ENCODE results near the gene KIF19. TPM values are rescaled to one million over a fixed set of nuclear protein-coding genes. Genes with fewer than 3 reads are reported as not detected.
A peak's percentile ranks its signal among the peaks of the same experiment; 100 is the strongest.

The KIF19 gene
- total and polyA plus RNA-seq, 2 donors (not counting 1 experiment from before 2014, with no cell fraction given), result not detected

DNA sequence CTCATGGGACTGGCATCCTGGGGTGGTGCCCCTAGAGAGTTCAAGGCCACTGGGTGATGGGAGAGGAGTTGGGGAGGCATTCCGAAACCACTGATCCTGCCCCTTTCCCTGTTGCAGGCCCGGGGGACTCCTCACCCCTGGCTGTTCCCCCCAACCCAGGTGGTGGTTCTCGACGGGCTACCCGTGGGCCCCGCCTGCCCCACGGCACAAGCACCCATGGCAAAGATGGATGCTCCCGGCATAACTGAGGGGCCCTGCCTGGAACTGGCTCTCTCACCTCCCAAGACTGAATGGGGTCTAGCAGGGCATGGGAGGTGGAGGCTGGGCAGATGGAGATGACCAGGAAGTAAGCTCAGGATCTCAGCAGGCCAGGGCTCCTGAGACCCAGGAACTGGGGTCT is 29.0 kb downstream of the KIF19 start:
- DNase-seq, result no peak
- intact Hi-C loops (cut with micrococcal nuclease), result no loop called here
- Histone ChIP-seq H4K20me1 (ENCODE audit: control insufficient read depth, insufficient read depth, low read length, poor library complexity, severe bottlenecking) (no peaks in the 10 kb centered on the region), H3K36me3 (replicated peaks in 1 of 2; ENCODE audit: control extremely low read depth in 1 of 2, control insufficient read depth in 1 of 2, extremely low read depth in 1 of 2, insufficient read depth in 2 of 2, low read length in 1 of 2) (no peaks in the 10 kb centered on the region), H3K27ac (ENCODE audit: low read length in 2 of 2) (no peak overlapping the region), H3K4me3 (ENCODE audit: control extremely low read depth in 1 of 5, extremely low read depth in 1 of 5, insufficient read depth in 1 of 5, low read depth in 2 of 5, low read length in 4 of 5) (no peak overlapping the region), H3K4me1 (ENCODE audit: control insufficient read depth in 2 of 2, insufficient read depth in 2 of 2, low read length in 2 of 2) (peaks cover 0 to 7% of the 10 kb centered on the region in 2 donors), H2AFZ (ENCODE audit: insufficient read depth, low read depth, low read length, poor library complexity, severe bottlenecking) (no peak overlapping the region), H3K9me3 (ENCODE audit: control extremely low read depth in 1 of 3, control insufficient read depth in 2 of 3, insufficient read depth in 1 of 3, low read length in 2 of 3) (no peaks in the 10 kb centered on the region), H3K27me3 (replicated peaks in 1 of 4; ENCODE audit: control extremely low read depth in 1 of 4, control insufficient read depth in 3 of 4, insufficient read depth in 4 of 4, low read length in 3 of 4) (peaks cover 0 to 65% (median 17%) of the 10 kb centered on the region in 4 experiments), H3K79me2 (ENCODE audit: control insufficient read depth, insufficient read depth, low read length) (no peaks in the 10 kb centered on the region), H3K4me2 (replicated peaks; ENCODE audit: low read depth, low read length, poor library complexity, severe bottlenecking) (no peak overlapping the region), H3K9ac (ENCODE audit: low read length) (no peak overlapping the region)
- Mint-ChIP-seq H3K9me3 (ENCODE audit: insufficient read depth) (no peaks in the 10 kb centered on the region), H3K27ac (no peak overlapping the region), H3K4me3 (no peak overlapping the region), H3K27me3 (peaks cover 47% of the 10 kb centered on the region), H3K4me1 (peaks cover 5% of the 10 kb centered on the region)
- ChIA-PET POLR2A (no interaction called here), CTCF (no interaction called here)
- no peak for ATAC-seq (ENCODE audit: low read depth)
- WGBS (ENCODE audit: insufficient coverage), result 97% methylated on average over 8 of the region's 8 CpGs
- TF ChIP-seq, protein P1, sequence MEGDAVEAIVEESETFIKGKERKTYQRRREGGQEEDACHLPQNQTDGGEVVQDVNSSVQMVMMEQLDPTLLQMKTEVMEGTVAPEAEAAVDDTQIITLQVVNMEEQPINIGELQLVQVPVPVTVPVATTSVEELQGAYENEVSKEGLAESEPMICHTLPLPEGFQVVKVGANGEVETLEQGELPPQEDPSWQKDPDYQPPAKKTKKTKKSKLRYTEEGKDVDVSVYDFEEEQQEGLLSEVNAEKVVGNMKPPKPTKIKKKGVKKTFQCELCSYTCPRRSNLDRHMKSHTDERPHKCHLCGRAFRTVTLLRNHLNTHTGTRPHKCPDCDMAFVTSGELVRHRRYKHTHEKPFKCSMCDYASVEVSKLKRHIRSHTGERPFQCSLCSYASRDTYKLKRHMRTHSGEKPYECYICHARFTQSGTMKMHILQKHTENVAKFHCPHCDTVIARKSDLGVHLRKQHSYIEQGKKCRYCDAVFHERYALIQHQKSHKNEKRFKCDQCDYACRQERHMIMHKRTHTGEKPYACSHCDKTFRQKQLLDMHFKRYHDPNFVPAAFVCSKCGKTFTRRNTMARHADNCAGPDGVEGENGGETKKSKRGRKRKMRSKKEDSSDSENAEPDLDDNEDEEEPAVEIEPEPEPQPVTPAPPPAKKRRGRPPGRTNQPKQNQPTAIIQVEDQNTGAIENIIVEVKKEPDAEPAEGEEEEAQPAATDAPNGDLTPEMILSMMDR (IDR thresholded peaks at IDR 0.05), result no peak
- TF ChIP-seq EZH2 (IDR thresholded peaks at IDR 0.05; ENCODE audit: borderline replicate concordance, insufficient read depth, low read depth, low read length, poor library complexity, severe bottlenecking), result no peak

DNA sequence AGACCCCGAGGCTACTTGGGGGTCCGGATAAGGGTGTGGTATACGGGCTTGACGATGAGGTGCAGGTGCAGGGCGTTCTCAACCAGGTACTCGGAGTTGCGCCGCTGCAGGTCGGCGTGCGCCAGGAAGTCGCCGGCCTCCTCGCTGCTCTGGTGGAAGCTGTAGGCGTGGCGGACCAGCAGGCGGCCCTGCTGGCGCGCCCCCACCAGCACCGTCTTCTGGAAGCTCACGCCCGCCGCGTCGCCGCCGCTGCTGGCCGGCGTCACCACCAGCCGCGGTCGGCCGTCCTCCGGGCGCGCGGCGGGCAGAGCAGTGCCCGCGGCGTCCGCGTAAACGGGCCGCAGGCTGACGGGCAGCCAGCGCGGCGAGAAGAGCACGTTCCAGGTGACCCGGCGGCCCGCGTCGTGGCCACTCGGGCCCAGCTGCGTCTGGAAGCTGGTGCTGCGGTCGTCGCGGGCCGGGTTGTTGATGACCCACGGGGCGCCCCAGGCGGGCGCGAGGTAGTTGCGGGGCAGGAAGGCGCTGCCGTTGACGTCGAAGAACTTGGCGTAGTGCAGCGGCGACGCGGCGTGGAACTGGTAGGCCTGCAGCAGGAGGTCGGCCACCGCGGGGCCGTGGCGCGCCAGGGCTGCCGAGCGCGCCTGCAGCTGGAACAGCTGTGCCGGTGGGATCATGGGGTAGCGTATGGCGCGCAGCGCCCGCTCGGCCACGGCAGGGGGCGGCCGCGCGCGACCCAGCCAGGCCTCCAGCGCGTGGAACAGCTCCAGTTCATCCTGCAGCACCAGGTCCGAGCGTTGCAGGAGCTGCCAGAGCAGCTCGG is 30.8 kb downstream of the KIF19 start:
- H3K4me2 ChIP-seq (replicated peaks; ENCODE audit: low read depth, low read length, poor library complexity, severe bottlenecking), result peak overlapping the region; percentile 43
- DNase-seq (no peak), ATAC-seq (ENCODE audit: low read depth) (no peak)
- no peak overlapping the region for H3K27ac ChIP-seq (ENCODE audit: low read length in 2 of 2)
- no peaks in the 10 kb centered on the region for H4K20me1 ChIP-seq (ENCODE audit: control insufficient read depth, insufficient read depth, low read length, poor library complexity, severe bottlenecking)
- no peaks in the 10 kb centered on the region for H3K36me3 ChIP-seq (replicated peaks in 1 of 2; ENCODE audit: control extremely low read depth in 1 of 2, control insufficient read depth in 1 of 2, extremely low read depth in 1 of 2, insufficient read depth in 2 of 2, low read length in 1 of 2)
- intact Hi-C loops (cut with micrococcal nuclease), result no loop called here
- no peaks in the 10 kb centered on the region for H3K79me2 ChIP-seq (ENCODE audit: control insufficient read depth, insufficient read depth, low read length)
- Mint-ChIP-seq H3K4me3 (no peak overlapping the region), H3K4me1 (peaks cover 6% of the 10 kb centered on the region), H3K27ac (no peak overlapping the region), H3K9me3 (ENCODE audit: insufficient read depth) (no peaks in the 10 kb centered on the region), H3K27me3 (peaks cover 56% of the 10 kb centered on the region)
- no peak overlapping the region for H3K9ac ChIP-seq (ENCODE audit: low read length)
- TF ChIP-seq EZH2 (IDR thresholded peaks at IDR 0.05; ENCODE audit: borderline replicate concordance, insufficient read depth, low read depth, low read length, poor library complexity, severe bottlenecking), result no peak
- TF ChIP-seq, protein P1 (IDR thresholded peaks at IDR 0.05), result no peak
- ChIA-PET POLR2A (no interaction called here), CTCF (interaction anchor here (3.8 kb wide), 1 partner anchor 11 kb away, joined by 20 read pairs; the partner anchor contains the start of gene GPR142)
- H3K27me3 ChIP-seq (replicated peaks in 1 of 4; ENCODE audit: control extremely low read depth in 1 of 4, control insufficient read depth in 3 of 4, insufficient read depth in 4 of 4, low read length in 3 of 4), result peaks cover 0 to 79% (median 17%) of the 10 kb centered on the region in 4 experiments
- H2AFZ ChIP-seq (ENCODE audit: insufficient read depth, low read depth, low read length, poor library complexity, severe bottlenecking), result no peak overlapping the region
- H3K4me1 ChIP-seq (ENCODE audit: control insufficient read depth in 2 of 2, insufficient read depth in 2 of 2, low read length in 2 of 2), result peaks cover 0 to 7% of the 10 kb centered on the region in 2 donors
- H3K4me3 ChIP-seq (ENCODE audit: control extremely low read depth in 1 of 5, extremely low read depth in 1 of 5, insufficient read depth in 1 of 5, low read depth in 2 of 5, low read length in 4 of 5), result no peak overlapping the region
- WGBS (ENCODE audit: insufficient coverage), result 8% methylated on average over 105 of the region's 105 CpGs
- no peaks in the 10 kb centered on the region for H3K9me3 ChIP-seq (ENCODE audit: control extremely low read depth in 1 of 3, control insufficient read depth in 2 of 3, insufficient read depth in 1 of 3, low read length in 2 of 3)

Data from B cell (primary cell).